ENCODE measurements around the gene CFAP91. TPM values are rescaled to one million over a fixed set of nuclear protein-coding genes. Genes with fewer than 3 reads are reported as not detected.

CFAP91 gene
- total and polyA plus RNA-seq, 2 donors (not counting 3 experiments of a cell fraction or from before 2014, with no cell fraction given), result 0.40 to 0.54 TPM

DNA sequence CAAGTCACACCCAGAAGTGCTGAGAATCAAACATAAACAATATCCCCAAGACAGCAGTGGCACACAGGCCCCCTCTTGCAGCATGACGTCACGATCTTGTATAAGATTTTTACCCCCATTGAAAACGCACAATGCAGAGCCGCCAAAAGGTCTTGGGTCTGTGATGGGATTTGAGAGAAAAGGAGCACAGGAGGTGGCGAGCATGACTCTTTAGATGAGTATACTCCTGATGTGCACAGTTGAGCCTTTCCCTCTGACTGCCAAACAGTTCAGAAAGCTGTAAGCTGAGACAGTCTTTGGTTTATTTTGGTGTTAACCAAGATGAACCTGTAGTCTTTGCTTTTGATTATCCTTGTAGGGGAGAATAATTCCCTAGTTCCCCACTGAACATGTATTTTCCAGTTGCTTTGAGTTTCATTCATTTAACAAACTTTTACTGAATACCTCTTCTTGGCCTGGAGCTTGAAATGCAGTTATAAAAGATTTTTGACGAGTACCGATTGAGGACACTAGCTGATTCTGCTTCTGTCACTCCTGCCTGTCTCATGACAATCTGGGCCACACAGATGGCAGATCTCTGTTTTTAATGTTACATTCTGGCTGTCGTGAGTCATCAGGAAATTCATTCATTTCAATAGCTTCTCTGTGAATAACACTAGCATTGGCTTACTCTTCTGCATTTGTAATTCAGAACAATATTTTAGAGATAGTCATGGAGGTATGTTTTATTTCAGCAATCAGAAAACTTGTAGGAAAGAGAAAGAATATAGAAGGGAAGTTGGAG, 28.9 kb downstream of the CFAP91 start:
- peak overlapping the region; percentile 34 for H3K27ac ChIP-seq (ENCODE audit: insufficient read depth, low read depth, low read length)
- intact Hi-C loops (cut with micrococcal nuclease) (no loop called here), dilution Hi-C loops (cut with MboI; ENCODE audit: extremely low pct_ligation_motif_present, low sequenced_read_pairs) (no loop called here)
- H3K36me3 ChIP-seq (ENCODE audit: control insufficient read depth in 2 of 2, extremely low read depth in 1 of 2, insufficient read depth in 2 of 2, low read length in 2 of 2), result no peaks in the 10 kb centered on the region
- peaks cover 20% of the 10 kb centered on the region for H3K4me1 ChIP-seq (ENCODE audit: control insufficient read depth, extremely low read depth, insufficient read depth, low read length)
- no peaks in the 10 kb centered on the region for H4K20me1 ChIP-seq (replicated peaks; ENCODE audit: control insufficient read depth, extremely low read depth, insufficient read depth, low read length)
- CTCF ChIA-PET, result interaction anchor here (0.6 to 1.6 kb wide), 8 partner anchors 9 to 160 kb away, joined by 3 to 8 read pairs (median 4); no protein-coding TSS in a partner anchor
- POLR2A ChIA-PET, result no interaction called here
- DNase-seq (ENCODE audit: low read depth, low spot score) (peak; percentile 84), FAIRE-seq (peak; percentile 84)
- H3K9me3 ChIP-seq (replicated peaks; ENCODE audit: control insufficient read depth, insufficient read depth, low read length), result no peaks in the 10 kb centered on the region
- peak overlapping the region; percentile 21 for H3K9ac ChIP-seq (replicated peaks; ENCODE audit: extremely low read depth, insufficient read depth, low read length)
- H3K4me2 ChIP-seq (ENCODE audit: insufficient read depth, low read length), result peak overlapping the region; percentile 61
- no peak overlapping the region for H3K4me3 ChIP-seq (replicated peaks in 1 of 3; ENCODE audit: insufficient read depth in 1 of 3, low read depth in 1 of 3, low read length in 3 of 3)
- H3K79me2 ChIP-seq (ENCODE audit: control insufficient read depth, insufficient read depth, low read length), result no peaks in the 10 kb centered on the region
- TF ChIP-seq GATA2 (IDR thresholded peaks at IDR 0.05; ENCODE audit: insufficient read depth, insufficient read length, low read depth, low read length) (no peak), JUN (IDR thresholded peaks at IDR 0.05; ENCODE audit: borderline replicate concordance, insufficient read depth, insufficient read length, low read depth) (peak; percentile 78), POLR2AphosphoS5 (IDR thresholded peaks at IDR 0.05; ENCODE audit: insufficient read depth, low read depth, low read length) (no peak), FOS (IDR thresholded peaks at IDR 0.05; ENCODE audit: borderline replicate concordance, insufficient read depth, low read length) (peak; percentile 77)
- no peaks in the 10 kb centered on the region for H3K9me1 ChIP-seq (replicated peaks; ENCODE audit: control insufficient read depth, extremely low read depth, insufficient read depth, low read length)
- H2AFZ ChIP-seq (ENCODE audit: low read depth, low read length), result peak overlapping the region; percentile 48
- TSS peak; percentile 48 for BruUV-seq (replicated peaks)
- H3K27me3 ChIP-seq (ENCODE audit: control insufficient read depth in 2 of 2, insufficient read depth in 2 of 2, low read length in 2 of 2), result no peaks in the 10 kb centered on the region

DNA sequence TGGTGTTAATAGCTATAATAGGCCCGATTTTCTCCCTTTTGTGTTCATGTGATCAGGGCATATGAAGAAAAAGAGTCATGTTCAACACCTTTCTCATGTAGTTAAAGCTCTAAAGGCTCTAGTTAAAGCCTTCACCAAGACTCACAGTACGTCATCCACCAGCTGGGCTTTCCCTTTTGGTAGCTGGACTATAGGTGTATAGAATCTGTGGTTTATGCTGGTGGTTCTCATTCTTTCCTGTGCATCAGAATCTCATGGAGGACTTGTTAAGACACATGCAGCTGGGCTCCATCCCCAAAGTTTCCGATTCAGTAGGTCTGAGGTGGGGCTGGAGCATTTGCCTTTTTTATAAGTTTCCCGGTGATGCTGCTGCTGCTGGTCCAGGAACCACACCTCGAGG, 31.0 kb downstream of the CFAP91 start:
- Histone ChIP-seq H3K4me3 (replicated peaks in 1 of 3; ENCODE audit: insufficient read depth in 1 of 3, low read depth in 1 of 3, low read length in 3 of 3) (no peak overlapping the region), H2AFZ (ENCODE audit: low read depth, low read length) (no peak overlapping the region), H3K27me3 (ENCODE audit: control insufficient read depth in 2 of 2, insufficient read depth in 2 of 2, low read length in 2 of 2) (no peaks in the 10 kb centered on the region), H3K36me3 (ENCODE audit: control insufficient read depth in 2 of 2, extremely low read depth in 1 of 2, insufficient read depth in 2 of 2, low read length in 2 of 2) (no peaks in the 10 kb centered on the region), H4K20me1 (replicated peaks; ENCODE audit: control insufficient read depth, extremely low read depth, insufficient read depth, low read length) (no peaks in the 10 kb centered on the region), H3K4me1 (ENCODE audit: control insufficient read depth, extremely low read depth, insufficient read depth, low read length) (peaks cover 20% of the 10 kb centered on the region), H3K79me2 (ENCODE audit: control insufficient read depth, insufficient read depth, low read length) (no peaks in the 10 kb centered on the region), H3K4me2 (ENCODE audit: insufficient read depth, low read length) (no peak overlapping the region), H3K27ac (ENCODE audit: insufficient read depth, low read depth, low read length) (no peak overlapping the region), H3K9ac (replicated peaks; ENCODE audit: extremely low read depth, insufficient read depth, low read length) (no peak overlapping the region), H3K9me1 (replicated peaks; ENCODE audit: control insufficient read depth, extremely low read depth, insufficient read depth, low read length) (no peaks in the 10 kb centered on the region), H3K9me3 (replicated peaks; ENCODE audit: control insufficient read depth, insufficient read depth, low read length) (no peaks in the 10 kb centered on the region)
- TF ChIP-seq FOS (IDR thresholded peaks at IDR 0.05; ENCODE audit: borderline replicate concordance, insufficient read depth, low read length) (no peak), POLR2A (IDR thresholded peaks at IDR 0.05; ENCODE audit: low read depth, low read length) (no peak), JUN (IDR thresholded peaks at IDR 0.05; ENCODE audit: borderline replicate concordance, insufficient read depth, insufficient read length, low read depth) (no peak), POLR2AphosphoS5 (IDR thresholded peaks at IDR 0.05; ENCODE audit: insufficient read depth, low read depth, low read length) (no peak)
- TF ChIP-seq, protein P1, sequence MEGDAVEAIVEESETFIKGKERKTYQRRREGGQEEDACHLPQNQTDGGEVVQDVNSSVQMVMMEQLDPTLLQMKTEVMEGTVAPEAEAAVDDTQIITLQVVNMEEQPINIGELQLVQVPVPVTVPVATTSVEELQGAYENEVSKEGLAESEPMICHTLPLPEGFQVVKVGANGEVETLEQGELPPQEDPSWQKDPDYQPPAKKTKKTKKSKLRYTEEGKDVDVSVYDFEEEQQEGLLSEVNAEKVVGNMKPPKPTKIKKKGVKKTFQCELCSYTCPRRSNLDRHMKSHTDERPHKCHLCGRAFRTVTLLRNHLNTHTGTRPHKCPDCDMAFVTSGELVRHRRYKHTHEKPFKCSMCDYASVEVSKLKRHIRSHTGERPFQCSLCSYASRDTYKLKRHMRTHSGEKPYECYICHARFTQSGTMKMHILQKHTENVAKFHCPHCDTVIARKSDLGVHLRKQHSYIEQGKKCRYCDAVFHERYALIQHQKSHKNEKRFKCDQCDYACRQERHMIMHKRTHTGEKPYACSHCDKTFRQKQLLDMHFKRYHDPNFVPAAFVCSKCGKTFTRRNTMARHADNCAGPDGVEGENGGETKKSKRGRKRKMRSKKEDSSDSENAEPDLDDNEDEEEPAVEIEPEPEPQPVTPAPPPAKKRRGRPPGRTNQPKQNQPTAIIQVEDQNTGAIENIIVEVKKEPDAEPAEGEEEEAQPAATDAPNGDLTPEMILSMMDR (IDR thresholded peaks at IDR 0.05; ENCODE audit: extremely low read depth in 1 of 2, insufficient read depth in 1 of 2, low read depth in 1 of 2, low read length in 2 of 2), result no peak
- FAIRE-seq (no peak), DNase-seq (ENCODE audit: low read depth, low spot score) (no peak)
- dilution Hi-C loops (cut with MboI; ENCODE audit: extremely low pct_ligation_motif_present, low sequenced_read_pairs), result no loop called here
- ChIA-PET POLR2A (no interaction called here), CTCF (no interaction called here)
- intact Hi-C loops (cut with micrococcal nuclease), result no loop called here
- no TSS peak for BruUV-seq (replicated peaks)

Measured in endothelial cell of umbilical vein (primary cell).